Measurements from ENCODE around the gene PNPLA1. TPM values are rescaled to one million over a fixed set of nuclear protein-coding genes. Genes with fewer than 3 reads are reported as not detected.

Gene PNPLA1
- total and polyA plus RNA-seq, 2 donors (not counting 1 experiment from before 2014, with no cell fraction given) = 0.02 TPM; not detected in 1

DNA sequence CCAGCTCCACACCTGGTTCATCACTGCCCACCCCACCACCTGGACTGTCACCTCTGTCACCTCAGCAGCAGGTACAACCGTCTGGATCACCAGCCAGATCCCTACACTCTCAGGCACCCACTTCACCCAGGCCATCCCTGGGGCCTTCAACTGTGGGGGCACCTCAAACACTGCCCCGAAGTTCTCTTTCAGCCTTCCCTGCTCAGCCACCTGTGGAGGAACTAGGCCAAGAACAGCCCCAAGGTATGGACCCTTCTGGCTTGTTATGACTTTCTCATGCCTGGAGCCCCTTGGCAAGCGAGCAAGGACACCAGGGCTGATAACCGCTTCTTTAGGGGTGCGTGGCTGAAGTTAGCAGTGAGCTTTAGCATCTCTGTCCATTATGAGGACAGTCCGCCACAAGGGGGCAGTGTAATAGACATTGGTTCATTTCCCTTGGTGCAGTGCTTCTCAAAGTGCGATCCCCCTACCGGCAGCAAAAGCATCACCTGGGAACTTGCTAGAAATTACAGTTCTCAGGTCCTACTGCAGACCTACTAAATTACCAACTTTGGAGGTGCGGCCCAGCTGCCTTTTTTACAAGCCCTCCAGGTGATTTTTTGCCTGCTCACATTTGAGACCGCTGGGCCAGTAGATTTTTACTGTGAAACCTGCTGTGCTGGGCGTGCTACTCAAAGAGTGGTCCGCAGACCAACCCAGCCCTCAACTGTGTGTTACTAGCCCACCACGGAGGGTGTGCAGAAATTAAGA, 32.5 kb downstream of the PNPLA1 start:
- Histone ChIP-seq H3K9me3 (ENCODE audit: control insufficient read depth, insufficient read depth, low read depth, low read length) (no peaks in the 10 kb centered on the region), H3K4me3 (replicated peaks in 1 of 4; ENCODE audit: control extremely low read depth in 1 of 4, insufficient read depth in 1 of 4, low read depth in 3 of 4, low read length in 4 of 4) (no peak overlapping the region), H3K79me2 (ENCODE audit: control insufficient read depth, insufficient read depth, low read length) (no peaks in the 10 kb centered on the region), H4K20me1 (ENCODE audit: control insufficient read depth, extremely low read depth, insufficient read depth, low read length) (no peaks in the 10 kb centered on the region), H2AFZ (ENCODE audit: low read length) (no peak overlapping the region), H3K36me3 (ENCODE audit: control insufficient read depth, insufficient read depth, low read length) (no peaks in the 10 kb centered on the region), H3K9ac (ENCODE audit: insufficient read depth, low read length) (no peak overlapping the region), H3K27ac (ENCODE audit: insufficient read depth, low read length) (no peak overlapping the region), H3K27me3 (ENCODE audit: control insufficient read depth, insufficient read depth, low read length) (no peaks in the 10 kb centered on the region), H3K4me2 (ENCODE audit: extremely low read depth, insufficient read depth, low read length) (no peak overlapping the region), H3K4me1 (ENCODE audit: control insufficient read depth, extremely low read depth, insufficient read depth, low read length) (no peaks in the 10 kb centered on the region)
- TF ChIP-seq EZH2 (IDR thresholded peaks at IDR 0.05; ENCODE audit: low read length, missing control alignments) = no peak
- TF ChIP-seq, protein P1, sequence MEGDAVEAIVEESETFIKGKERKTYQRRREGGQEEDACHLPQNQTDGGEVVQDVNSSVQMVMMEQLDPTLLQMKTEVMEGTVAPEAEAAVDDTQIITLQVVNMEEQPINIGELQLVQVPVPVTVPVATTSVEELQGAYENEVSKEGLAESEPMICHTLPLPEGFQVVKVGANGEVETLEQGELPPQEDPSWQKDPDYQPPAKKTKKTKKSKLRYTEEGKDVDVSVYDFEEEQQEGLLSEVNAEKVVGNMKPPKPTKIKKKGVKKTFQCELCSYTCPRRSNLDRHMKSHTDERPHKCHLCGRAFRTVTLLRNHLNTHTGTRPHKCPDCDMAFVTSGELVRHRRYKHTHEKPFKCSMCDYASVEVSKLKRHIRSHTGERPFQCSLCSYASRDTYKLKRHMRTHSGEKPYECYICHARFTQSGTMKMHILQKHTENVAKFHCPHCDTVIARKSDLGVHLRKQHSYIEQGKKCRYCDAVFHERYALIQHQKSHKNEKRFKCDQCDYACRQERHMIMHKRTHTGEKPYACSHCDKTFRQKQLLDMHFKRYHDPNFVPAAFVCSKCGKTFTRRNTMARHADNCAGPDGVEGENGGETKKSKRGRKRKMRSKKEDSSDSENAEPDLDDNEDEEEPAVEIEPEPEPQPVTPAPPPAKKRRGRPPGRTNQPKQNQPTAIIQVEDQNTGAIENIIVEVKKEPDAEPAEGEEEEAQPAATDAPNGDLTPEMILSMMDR (conservative IDR thresholded peaks at IDR 0.05 in 1 of 2, IDR thresholded peaks at IDR 0.05 in 1 of 2; ENCODE audit: low read depth in 1 of 2, low read length in 2 of 2) = peak; percentile 80 to 91
- peak; percentile 83 to 85 for DNase-seq (ENCODE audit: low read depth in 2 of 2)

DNA sequence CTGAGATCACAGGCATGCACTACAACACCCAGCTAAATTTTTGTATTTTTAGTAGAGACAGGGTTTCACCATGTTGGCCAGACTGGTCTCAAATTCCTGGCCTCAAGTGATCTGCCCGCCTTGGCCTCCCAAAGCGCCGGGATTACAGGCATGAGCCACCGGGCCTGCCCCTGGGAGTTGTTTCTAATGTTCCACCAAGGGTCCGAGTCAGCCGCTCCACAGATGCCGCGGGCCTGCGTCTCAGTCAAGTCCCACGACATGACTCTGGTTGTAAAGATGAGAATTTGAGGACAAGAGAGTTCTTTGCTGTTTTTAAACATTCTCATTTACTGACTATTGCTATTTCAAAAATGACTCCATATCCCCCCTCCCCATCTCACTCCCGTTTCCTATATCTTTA, 36.0 kb downstream of the PNPLA1 start:
- Histone ChIP-seq H2AFZ (ENCODE audit: low read length) (no peak overlapping the region), H3K9me3 (ENCODE audit: control insufficient read depth, insufficient read depth, low read depth, low read length) (no peaks in the 10 kb centered on the region), H3K4me1 (ENCODE audit: control insufficient read depth, extremely low read depth, insufficient read depth, low read length) (no peaks in the 10 kb centered on the region), H3K27me3 (ENCODE audit: control insufficient read depth, insufficient read depth, low read length) (peaks cover 6% of the 10 kb centered on the region), H3K9ac (ENCODE audit: insufficient read depth, low read length) (no peak overlapping the region), H3K79me2 (ENCODE audit: control insufficient read depth, insufficient read depth, low read length) (no peaks in the 10 kb centered on the region), H4K20me1 (ENCODE audit: control insufficient read depth, extremely low read depth, insufficient read depth, low read length) (no peaks in the 10 kb centered on the region), H3K4me3 (replicated peaks in 1 of 4; ENCODE audit: control extremely low read depth in 1 of 4, insufficient read depth in 1 of 4, low read depth in 3 of 4, low read length in 4 of 4) (no peak overlapping the region), H3K36me3 (ENCODE audit: control insufficient read depth, insufficient read depth, low read length) (no peaks in the 10 kb centered on the region), H3K4me2 (ENCODE audit: extremely low read depth, insufficient read depth, low read length) (no peak overlapping the region), H3K27ac (ENCODE audit: insufficient read depth, low read length) (no peak overlapping the region)
- TF ChIP-seq, protein P1 (conservative IDR thresholded peaks at IDR 0.05 in 1 of 2, IDR thresholded peaks at IDR 0.05 in 1 of 2; ENCODE audit: low read depth in 1 of 2, low read length in 2 of 2) = no peak
- no peak for TF ChIP-seq EZH2 (IDR thresholded peaks at IDR 0.05; ENCODE audit: low read length, missing control alignments)
- no peak for DNase-seq (ENCODE audit: low read depth in 2 of 2)

DNA sequence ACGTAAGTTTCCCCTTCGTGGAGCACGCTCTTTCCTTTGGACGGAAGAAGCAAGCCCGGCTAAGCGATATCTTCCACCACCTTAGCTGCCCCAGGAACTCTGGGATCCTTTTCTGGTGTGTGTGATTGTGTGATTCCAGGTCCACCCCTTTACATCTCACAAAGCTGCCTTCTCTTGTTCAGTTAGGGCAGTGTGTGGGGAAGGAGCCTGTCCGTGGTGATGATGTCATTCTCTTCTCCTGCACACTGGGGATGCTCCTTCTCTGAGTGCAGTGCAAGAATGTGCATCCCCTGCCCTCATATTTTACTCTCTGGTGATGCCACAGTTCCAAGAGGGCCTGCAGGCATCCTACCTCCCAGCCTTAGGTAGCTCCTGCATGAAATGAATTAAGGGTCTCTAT, 36.5 kb downstream of the PNPLA1 start:
- H3K4me1 ChIP-seq (ENCODE audit: control insufficient read depth, extremely low read depth, insufficient read depth, low read length) = no peaks in the 10 kb centered on the region
- H4K20me1 ChIP-seq (ENCODE audit: control insufficient read depth, extremely low read depth, insufficient read depth, low read length) = no peaks in the 10 kb centered on the region
- H3K79me2 ChIP-seq (ENCODE audit: control insufficient read depth, insufficient read depth, low read length) = no peaks in the 10 kb centered on the region
- no peaks in the 10 kb centered on the region for H3K36me3 ChIP-seq (ENCODE audit: control insufficient read depth, insufficient read depth, low read length)
- no peak overlapping the region for H3K9ac ChIP-seq (ENCODE audit: insufficient read depth, low read length)
- no peaks in the 10 kb centered on the region for H3K9me3 ChIP-seq (ENCODE audit: control insufficient read depth, insufficient read depth, low read depth, low read length)
- no peak for TF ChIP-seq EZH2 (IDR thresholded peaks at IDR 0.05; ENCODE audit: low read length, missing control alignments)
- TF ChIP-seq, protein P1 (conservative IDR thresholded peaks at IDR 0.05 in 1 of 2, IDR thresholded peaks at IDR 0.05 in 1 of 2; ENCODE audit: low read depth in 1 of 2, low read length in 2 of 2) = no peak
- H3K4me3 ChIP-seq (replicated peaks in 1 of 4; ENCODE audit: control extremely low read depth in 1 of 4, insufficient read depth in 1 of 4, low read depth in 3 of 4, low read length in 4 of 4) = no peak overlapping the region
- H3K27ac ChIP-seq (ENCODE audit: insufficient read depth, low read length) = no peak overlapping the region
- DNase-seq (ENCODE audit: low read depth in 2 of 2) = no peak
- H2AFZ ChIP-seq (ENCODE audit: low read length) = no peak overlapping the region
- H3K4me2 ChIP-seq (ENCODE audit: extremely low read depth, insufficient read depth, low read length) = no peak overlapping the region
- peaks cover 6% of the 10 kb centered on the region for H3K27me3 ChIP-seq (ENCODE audit: control insufficient read depth, insufficient read depth, low read length)

Measured in fibroblast of lung (primary cell).